Endothelial cell of umbilical vein (primary cell): ENCODE results near the gene ARFGAP3. TPM values are rescaled to one million over a fixed set of nuclear protein-coding genes. Genes with fewer than 3 reads are reported as not detected.

Source experiments
- BruUV-seq: library from RNA; stranded (reverse); fragments of 400-500 nt; replicated peaks from 2 replicates; lab custom pipeline; 2021; lab: Mats Ljungman, UMichigan
- CTCF ChIA-PET: fragments of 300-600, 350-600 bp; sonication (Branson Sonifier 250); formaldehyde crosslinking; loops from one replicate; lab custom pipeline; 2021; ENCODE audit warnings: antibody characterized with exemption, inconsistent platforms; lab: Charles Lee
- POLR2A ChIA-PET: fragments of 300-600, 350-600 bp; sonication (Branson Sonifier 250); formaldehyde crosslinking; loops from one replicate; lab custom pipeline; 2021; ENCODE audit warnings: antibody characterized with exemption, inconsistent platforms; lab: Charles Lee
- DNase-seq: peaks from one replicate; pipeline ENCODE4 v3.0.0-alpha.2; 2011; ENCODE audit warnings: low read depth, low spot score
- FAIRE-seq: peaks from 2 replicates; lab custom pipeline; 2011; peaks lifted over from hg19 to GRCh38; lab: Jason Lieb, UNC
- H2AFZ ChIP-seq: 2 replicates; pipeline ENCODE4 v1.6.0; 2012; ENCODE audit warnings: low read depth, low read length, control low read depth, inconsistent platforms
- H3K27ac ChIP-seq: 2 replicates; pipeline ENCODE4 v1.5.1; 2011; ENCODE audit warnings: low read depth, mild to moderate bottlenecking, control low read depth, low read length, moderate library complexity; ENCODE audit not compliant: insufficient read depth
- H3K27me3 ChIP-seq, 2 experiments: 2 replicates each; pipeline versions ENCODE4 v1.6.0 to v1.6.1; 2011; ENCODE audit warnings: low read length in 2 of 2, mixed read lengths in 1 of 2; ENCODE audit not compliant: control insufficient read depth in 2 of 2, insufficient read depth in 2 of 2
- H3K36me3 ChIP-seq, 2 experiments: 2 replicates in 1 of 2; 3 replicates in 1 of 2; pipeline ENCODE4 v1.5.1; 2011; ENCODE audit warnings: low read length in 2 of 2, mild to moderate bottlenecking in 1 of 2, moderate library complexity in 1 of 2; ENCODE audit not compliant: control insufficient read depth in 2 of 2, insufficient read depth in 2 of 2; ENCODE audit errors: extremely low read depth in 1 of 2
- H3K4me1 ChIP-seq: 3 replicates; pipeline ENCODE4 v1.5.1; 2011; ENCODE audit warnings: mild to moderate bottlenecking, low read length; ENCODE audit not compliant: control insufficient read depth, insufficient read depth; ENCODE audit errors: extremely low read depth
- H3K4me2 ChIP-seq: 2 replicates; pipeline ENCODE4 v1.6.1; 2011; ENCODE audit warnings: low read length, control low read depth, mixed read lengths; ENCODE audit not compliant: insufficient read depth
- H3K4me3 ChIP-seq, 3 experiments: fragments of 200-600 bp in 1 of 3; sonication (generic), shearing (Covaris generic) in 1 of 3; replicated peaks in 1 of 3; 2 replicates each; pipeline ENCODE4 v1.5.1; 2011 to 2016; ENCODE audit warnings: control low read depth in 3 of 3, low read length in 3 of 3, mild to moderate bottlenecking in 2 of 3, inconsistent platforms in 1 of 3, low read depth in 1 of 3, moderate library complexity in 1 of 3; ENCODE audit not compliant: insufficient read depth in 1 of 3
- H3K79me2 ChIP-seq: 2 replicates; pipeline ENCODE4 v1.6.0; 2012; ENCODE audit warnings: low read length, inconsistent platforms; ENCODE audit not compliant: control insufficient read depth, insufficient read depth
- H3K9ac ChIP-seq: replicated peaks from 2 replicates; pipeline ENCODE3; 2011; ENCODE audit warnings: low read length, control low read depth; ENCODE audit not compliant: insufficient read depth; ENCODE audit errors: extremely low read depth
- H3K9me1 ChIP-seq: replicated peaks from 3 replicates; pipeline ENCODE4 v1.6.0; 2011; ENCODE audit warnings: mild to moderate bottlenecking, low read length; ENCODE audit not compliant: control insufficient read depth, insufficient read depth; ENCODE audit errors: extremely low read depth
- H3K9me3 ChIP-seq: replicated peaks from 2 replicates; pipeline ENCODE4 v1.5.1; 2012; ENCODE audit warnings: low read length, inconsistent platforms; ENCODE audit not compliant: control insufficient read depth, insufficient read depth
- H4K20me1 ChIP-seq: replicated peaks from 2 replicates; pipeline ENCODE3; 2011; ENCODE audit warnings: mild to moderate bottlenecking, low read length; ENCODE audit not compliant: control insufficient read depth, insufficient read depth; ENCODE audit errors: extremely low read depth
- EZH2 ChIP-seq: IDR thresholded peaks from 2 replicates; pipeline ENCODE4 v1.6.1; 2012; ENCODE audit warnings: borderline replicate concordance, low read depth, mild to moderate bottlenecking, moderate library complexity, low read length, inconsistent platforms; ENCODE audit not compliant: severe bottlenecking
- FOS ChIP-seq: IDR thresholded peaks from 2 replicates; pipeline ENCODE4 v1.6.1; 2011; ENCODE audit warnings: mild to moderate bottlenecking, low read length, moderate library complexity, borderline replicate concordance; ENCODE audit not compliant: insufficient read depth
- GATA2 ChIP-seq: IDR thresholded peaks from 2 replicates; pipeline ENCODE4 v1.7.0; 2011; ENCODE audit warnings: low read depth, mild to moderate bottlenecking, moderate library complexity, mixed read lengths, low read length; ENCODE audit not compliant: insufficient read length, insufficient read depth
- JUN ChIP-seq: IDR thresholded peaks from 2 replicates; pipeline ENCODE4 v1.6.1; 2011; ENCODE audit warnings: borderline replicate concordance, low read depth; ENCODE audit not compliant: insufficient read length, insufficient read depth
- MAX ChIP-seq: IDR thresholded peaks from 2 replicates; pipeline ENCODE4 v1.6.1; 2011; ENCODE audit not compliant: insufficient read depth, insufficient read length
- MYC ChIP-seq: IDR thresholded peaks from one replicate; pipeline ENCODE4 v1.6.1; 2011; ENCODE audit warnings: mild to moderate bottlenecking, low read depth, low read length
- POLR2A ChIP-seq: IDR thresholded peaks from 2 replicates; pipeline ENCODE4 v1.6.1; 2012; ENCODE audit warnings: low read depth, mild to moderate bottlenecking, control low read depth, low read length
- POLR2AphosphoS5 ChIP-seq: IDR thresholded peaks from 2 replicates; pipeline ENCODE4 v1.6.1; 2012; ENCODE audit warnings: low read depth, mild to moderate bottlenecking, control low read depth, low read length, moderate library complexity; ENCODE audit not compliant: insufficient read depth
- dilution Hi-C: fragments of 300-500 bp; cut with MboI; formaldehyde crosslinking; loops from one replicate; pipeline ENCODE4 v1.15.0; 2019; ENCODE audit warnings: low sequenced_read_pairs; ENCODE audit not compliant: extremely low pct_ligation_motif_present
- intact Hi-C: fragments of 100-400 bp; cut with micrococcal nuclease; formaldehyde crosslinking; loops from one replicate; pipeline ENCODE4 v1.10.0; 2022
- polyA plus RNA-seq, 4 experiments: library from polyadenylated mRNA; depleted of rRNA in 3 of 4; stranded (reverse) in 3 of 4; unstranded in 1 of 4; fragments of >200 nt; gene quantifications; 2 replicates each; pipeline versions ENCODE4 v1.2.1 to v1.2.3, GENCODE V29; 2011 to 2012; ENCODE audit warnings: missing spikeins in 1 of 4
- total RNA-seq: library from RNA; stranded (reverse); gene quantifications from 2 replicates; pipeline ENCODE4 v1.2.3, GENCODE V29; 2021
- TF ChIP-seq, protein P1 (sequence below), 2 donors: IDR thresholded peaks; 1 replicate in 1 of 2; 2 replicates in 1 of 2; pipeline ENCODE4 v1.5.1; 2011; ENCODE audit warnings: low read length in 2 of 2, mild to moderate bottlenecking in 2 of 2, moderate library complexity in 2 of 2, control low read depth in 1 of 2, inconsistent platforms in 1 of 2, low read depth in 1 of 2; ENCODE audit not compliant: insufficient read depth in 1 of 2; ENCODE audit errors: extremely low read depth in 1 of 2

The ARFGAP3 gene
- total and polyA plus RNA-seq, 2 donors (not counting 3 experiments of a cell fraction or from before 2014, with no cell fraction given) = 29.1 to 33.4 TPM

- no peak for FAIRE-seq
- Histone ChIP-seq H3K9ac (no peak overlapping the region), H3K4me2 (no peak overlapping the region), H3K79me2 (no peaks in the 10 kb centered on the region), H3K27me3 (no peaks in the 10 kb centered on the region), H3K4me3 (no peak overlapping the region), H3K9me3 (no peaks in the 10 kb centered on the region), H3K9me1 (no peaks in the 10 kb centered on the region), H3K27ac (no peak overlapping the region), H4K20me1 (no peaks in the 10 kb centered on the region), H3K4me1 (peaks cover 8% of the 10 kb centered on the region), H3K36me3 (peaks cover 0 to 18% of the 10 kb centered on the region in 2 experiments), H2AFZ (no peak overlapping the region)
- POLR2A ChIA-PET = no interaction called here
- intact Hi-C loops = no loop called here
- dilution Hi-C loops = no loop called here
- CTCF ChIA-PET = interaction anchor here (1.0 kb wide), 1 partner anchor 21 kb away, joined by 3 read pairs; no protein-coding TSS in a partner anchor
- no peak for DNase-seq
- no peak for TF ChIP-seq JUN
- TF ChIP-seq FOS = no peak
- no peak for TF ChIP-seq MAX
- no peak for TF ChIP-seq POLR2AphosphoS5
- TF ChIP-seq EZH2 = no peak
- BruUV-seq = no TSS peak
Measured at GRCh38 chr22:42799461-42800405, 57.3 kb downstream of the ARFGAP3 start.

DNA sequence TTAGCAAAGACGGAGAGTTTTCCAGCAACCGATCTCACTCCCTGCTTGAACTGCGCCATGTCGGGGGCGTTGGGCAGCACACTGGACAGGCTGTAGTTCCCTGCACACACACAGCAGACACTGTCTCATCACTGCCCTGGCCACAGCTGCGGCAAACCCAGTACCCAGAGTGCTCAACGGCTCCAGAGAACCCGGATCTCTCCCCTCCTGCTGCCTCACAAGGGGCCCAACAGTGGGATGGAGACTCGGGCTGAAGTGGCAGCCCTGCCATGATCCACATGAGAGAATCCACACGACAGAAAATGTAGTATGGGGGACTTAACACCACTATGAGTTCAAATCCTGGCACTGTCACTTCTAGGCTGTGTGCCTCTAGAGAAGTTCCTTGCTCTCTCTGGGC is 58.0 kb downstream of the ARFGAP3 start:
- no peak overlapping the region for H2AFZ ChIP-seq
- intact Hi-C loops (no loop called here), dilution Hi-C loops (no loop called here)
- H3K27ac ChIP-seq = no peak overlapping the region
- peaks cover 8% of the 10 kb centered on the region for H3K4me1 ChIP-seq
- H3K9me1 ChIP-seq = no peaks in the 10 kb centered on the region
- peaks cover 0 to 18% of the 10 kb centered on the region in 2 experiments for H3K36me3 ChIP-seq
- no peaks in the 10 kb centered on the region for H4K20me1 ChIP-seq
- H3K27me3 ChIP-seq = no peaks in the 10 kb centered on the region
- H3K79me2 ChIP-seq = no peaks in the 10 kb centered on the region
- ChIA-PET CTCF (no interaction called here), POLR2A (no interaction called here)
- H3K4me2 ChIP-seq = no peak overlapping the region
- TF ChIP-seq MAX (no peak), EZH2 (no peak), FOS (no peak), POLR2AphosphoS5 (no peak), GATA2 (no peak), JUN (no peak), POLR2A (no peak), MYC (no peak)
- TF ChIP-seq, protein P1, sequence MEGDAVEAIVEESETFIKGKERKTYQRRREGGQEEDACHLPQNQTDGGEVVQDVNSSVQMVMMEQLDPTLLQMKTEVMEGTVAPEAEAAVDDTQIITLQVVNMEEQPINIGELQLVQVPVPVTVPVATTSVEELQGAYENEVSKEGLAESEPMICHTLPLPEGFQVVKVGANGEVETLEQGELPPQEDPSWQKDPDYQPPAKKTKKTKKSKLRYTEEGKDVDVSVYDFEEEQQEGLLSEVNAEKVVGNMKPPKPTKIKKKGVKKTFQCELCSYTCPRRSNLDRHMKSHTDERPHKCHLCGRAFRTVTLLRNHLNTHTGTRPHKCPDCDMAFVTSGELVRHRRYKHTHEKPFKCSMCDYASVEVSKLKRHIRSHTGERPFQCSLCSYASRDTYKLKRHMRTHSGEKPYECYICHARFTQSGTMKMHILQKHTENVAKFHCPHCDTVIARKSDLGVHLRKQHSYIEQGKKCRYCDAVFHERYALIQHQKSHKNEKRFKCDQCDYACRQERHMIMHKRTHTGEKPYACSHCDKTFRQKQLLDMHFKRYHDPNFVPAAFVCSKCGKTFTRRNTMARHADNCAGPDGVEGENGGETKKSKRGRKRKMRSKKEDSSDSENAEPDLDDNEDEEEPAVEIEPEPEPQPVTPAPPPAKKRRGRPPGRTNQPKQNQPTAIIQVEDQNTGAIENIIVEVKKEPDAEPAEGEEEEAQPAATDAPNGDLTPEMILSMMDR (IDR thresholded peaks at IDR 0.05; ENCODE audit: extremely low read depth in 1 of 2, insufficient read depth in 1 of 2, low read depth in 1 of 2, low read length in 2 of 2) = no peak
- DNase-seq (no peak), FAIRE-seq (no peak)
- H3K9ac ChIP-seq = no peak overlapping the region
- BruUV-seq = no TSS peak
- H3K4me3 ChIP-seq = no peak overlapping the region
- H3K9me3 ChIP-seq = no peaks in the 10 kb centered on the region
